HG03045 (cell line): ENCODE data around the gene PTPRK.

Experiments
- ATAC-seq: cut with Tn5 transposase; IDR thresholded peaks from one replicate; pipeline ENCODE4 v1.9.1; 2021; ENCODE audit warnings: mild to moderate bottlenecking, moderate library complexity; ENCODE audit not compliant: unreplicated experiment

Gene PTPRK

DNA sequence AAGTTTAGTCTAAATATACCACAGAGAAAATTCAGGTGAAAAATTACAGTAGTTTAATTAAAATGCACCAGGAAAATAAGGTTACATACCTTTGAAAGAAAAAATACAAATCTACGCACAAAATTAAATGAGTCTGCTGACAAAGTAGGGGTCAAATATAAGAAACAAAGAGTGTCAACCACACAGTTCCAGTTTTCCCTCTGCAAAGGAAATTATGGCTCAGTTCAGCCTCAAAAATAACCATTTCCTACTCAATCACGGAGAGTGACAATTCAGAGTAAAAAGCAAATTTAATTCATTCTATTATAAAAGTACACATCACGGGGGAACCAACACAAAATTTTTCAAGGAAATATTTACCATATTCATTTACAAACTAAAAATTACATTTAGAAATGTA is 124.8 kb downstream of the PTPRK start:
- ATAC-seq: no peak

DNA sequence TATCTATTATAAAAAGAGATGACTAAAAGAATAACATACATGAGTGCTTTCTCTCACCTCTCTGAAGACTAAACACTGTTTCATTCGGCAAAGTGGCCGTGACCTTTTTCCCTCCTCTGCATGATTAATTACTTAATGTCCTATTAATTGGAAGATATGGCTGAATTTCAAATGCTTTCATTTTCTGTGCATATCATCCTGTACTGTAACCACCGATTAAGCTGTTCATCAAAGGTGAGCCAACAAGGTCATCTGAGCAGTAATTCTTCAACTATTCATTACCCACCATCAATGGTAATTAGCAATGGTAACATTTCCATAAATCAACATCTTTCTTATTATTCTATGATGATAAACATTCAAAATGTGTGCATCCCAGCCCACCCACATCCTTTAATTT is 125.2 kb downstream of the PTPRK start:
- no peak for ATAC-seq

DNA sequence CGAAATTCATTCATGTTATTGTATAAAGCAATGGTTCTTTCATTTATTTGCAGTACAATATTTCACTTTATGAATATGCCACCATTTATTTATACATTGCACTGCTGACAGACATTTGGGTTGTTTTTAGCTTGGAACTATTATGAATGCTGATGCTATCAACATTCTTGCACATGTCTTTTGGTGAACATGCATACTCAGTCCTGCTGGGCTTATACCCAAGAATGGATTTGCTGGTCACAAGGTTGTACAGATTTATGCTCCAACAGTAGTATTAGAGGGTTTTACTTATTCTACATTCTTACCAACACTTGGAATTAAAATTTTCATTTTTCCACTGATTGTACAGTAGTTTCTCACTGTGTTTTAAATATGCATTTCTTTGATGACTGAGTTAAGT is 126.2 kb downstream of the PTPRK start:
- no peak for ATAC-seq

GRCh38 chr6:128389820-128390534 is 130.4 kb downstream of the PTPRK start:
- ATAC-seq: no peak

GRCh38 chr6:128388380-128388779 is 132.0 kb downstream of the PTPRK start:
- ATAC-seq: no peak

DNA sequence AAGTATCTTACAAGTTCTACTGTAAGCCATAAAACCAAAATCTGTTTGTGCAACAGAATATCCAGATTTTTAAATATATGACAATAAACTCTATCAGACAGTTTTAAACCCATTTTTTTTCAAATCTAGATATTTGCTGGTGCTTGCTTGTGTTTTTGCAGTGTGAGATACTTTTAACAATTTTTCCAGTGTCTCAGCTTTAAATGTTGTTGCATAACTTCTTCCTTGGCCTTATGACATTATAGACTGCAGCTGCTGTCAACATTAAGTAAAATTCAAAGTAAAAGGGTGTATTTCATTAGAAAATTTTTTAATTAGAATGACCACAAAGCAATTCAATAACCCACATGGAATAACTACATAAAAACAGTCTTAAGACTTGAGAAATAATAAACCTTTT is 139.5 kb downstream of the PTPRK start:
- ATAC-seq: no peak

DNA sequence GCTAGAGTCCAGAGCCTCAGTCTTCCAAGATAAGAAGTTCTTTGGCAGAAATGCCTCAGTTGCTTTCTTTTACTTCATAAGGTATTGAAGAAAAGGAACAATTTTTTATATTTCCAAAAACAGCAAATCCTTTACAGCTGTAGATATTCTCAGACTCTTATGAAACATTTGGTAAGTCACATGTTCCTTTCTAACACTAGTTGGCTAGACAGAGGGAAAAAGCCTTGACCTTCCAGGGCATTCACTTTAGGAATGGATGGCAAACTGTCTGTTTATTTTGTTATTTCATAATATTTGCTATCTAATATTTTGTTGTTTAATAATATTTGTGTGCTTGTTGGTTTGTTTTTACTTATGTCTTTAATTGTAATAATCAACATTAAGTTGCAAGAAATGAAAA is 140.8 kb downstream of the PTPRK start:
- no peak for ATAC-seq

- ATAC-seq: no peak
These were observed 143.4 kb downstream of the PTPRK start for GRCh38 chr6:128376952-128377503.

GRCh38 chr6:128371136-128371535 is 149.3 kb downstream of the PTPRK start:
- no peak for ATAC-seq

- ATAC-seq: no peak
These were observed 150.3 kb downstream of the PTPRK start for GRCh38 chr6:128370072-128370471.

- no peak for ATAC-seq
These were observed 152.0 kb downstream of the PTPRK start for GRCh38 chr6:128368213-128368944.

DNA sequence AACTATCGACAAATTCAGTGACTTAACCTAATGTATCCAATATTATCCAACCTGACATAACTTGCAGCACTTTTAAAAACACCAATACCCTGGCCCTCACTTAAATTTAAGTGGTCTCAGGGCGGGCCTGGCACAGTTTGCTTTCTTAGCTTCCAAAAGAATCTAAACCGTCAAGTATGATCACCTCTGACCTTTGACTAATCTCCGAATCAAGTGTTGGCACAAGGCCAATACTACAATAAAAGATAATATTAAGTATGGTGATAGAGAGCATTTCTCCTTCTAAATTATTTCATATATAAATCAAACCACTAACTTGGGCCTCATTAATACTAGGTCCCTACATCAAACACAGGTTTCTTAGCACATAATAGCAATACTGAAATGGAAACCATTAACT is 153.0 kb downstream of the PTPRK start:
- ATAC-seq: no peak

DNA sequence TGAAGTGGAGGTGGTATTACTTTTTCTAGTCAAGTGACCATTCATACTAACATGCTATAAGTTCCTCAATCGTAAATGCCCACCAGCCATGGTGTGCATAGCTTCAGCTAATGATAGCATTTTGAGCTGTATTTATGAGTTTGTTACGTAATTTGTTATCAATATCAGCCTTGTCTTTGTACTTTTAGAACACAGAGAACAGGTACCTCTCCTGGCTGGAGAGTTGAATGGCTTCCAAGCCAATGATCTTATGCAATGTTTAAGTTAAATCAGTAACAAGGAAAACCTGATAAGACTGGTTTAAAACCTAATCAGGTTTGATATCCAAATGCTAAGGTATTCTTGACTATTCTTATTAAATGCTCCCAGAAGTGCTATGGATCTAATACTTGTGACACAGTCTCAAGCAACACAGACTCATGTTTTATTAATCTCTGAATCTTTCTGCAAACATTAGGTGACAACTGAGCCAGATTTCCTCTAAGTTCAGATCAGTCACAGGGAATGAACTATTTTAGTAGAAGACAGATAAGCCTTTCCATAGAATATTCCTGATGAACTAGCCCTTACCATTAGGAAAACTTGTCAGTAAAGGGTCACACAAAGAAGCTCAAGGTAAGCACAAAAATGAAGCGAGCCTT is 154.8 kb downstream of the PTPRK start:
- no peak for ATAC-seq

DNA sequence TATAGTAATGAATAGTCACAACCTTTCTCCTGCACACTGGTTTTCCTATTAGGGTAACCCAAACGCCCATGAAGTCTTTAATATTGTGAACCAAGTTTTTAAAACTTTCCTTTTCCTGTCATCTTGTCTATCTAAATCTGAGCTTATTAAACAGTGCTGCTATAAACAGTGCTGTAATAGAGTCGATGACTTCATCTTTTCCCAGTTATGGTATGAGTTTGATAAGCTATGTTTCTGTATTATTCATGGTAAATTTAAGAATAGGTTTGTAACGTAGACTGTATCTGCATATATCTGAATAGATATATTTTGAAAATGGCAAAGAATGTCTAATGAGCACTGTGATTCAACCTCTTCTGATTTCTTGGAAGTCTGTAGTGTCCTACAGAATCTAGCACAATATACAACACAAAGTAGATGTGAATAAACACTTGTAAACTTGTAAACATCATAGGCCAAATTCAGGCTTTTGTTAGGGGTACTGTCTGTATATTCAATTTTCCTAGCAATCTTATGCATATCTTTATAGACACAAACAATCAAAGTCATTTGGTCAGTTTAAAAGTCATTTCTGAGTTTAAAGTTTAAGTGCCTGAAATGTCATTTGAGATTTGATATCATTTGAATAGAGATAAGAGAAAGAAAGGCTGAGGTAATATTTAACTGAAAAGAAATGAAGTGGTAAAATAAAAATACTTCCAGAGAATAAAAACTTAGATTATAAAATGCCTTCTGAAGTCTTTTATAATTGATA is 155.5 kb downstream of the PTPRK start:
- no peak for ATAC-seq

GRCh38 chr6:128363020-128363813 is 157.2 kb downstream of the PTPRK start:
- ATAC-seq: no peak

GRCh38 chr6:128361378-128361777 is 159.0 kb downstream of the PTPRK start:
- ATAC-seq: no peak

- ATAC-seq: no peak
These were observed 162.1 kb downstream of the PTPRK start for GRCh38 chr6:128358244-128358776.

DNA sequence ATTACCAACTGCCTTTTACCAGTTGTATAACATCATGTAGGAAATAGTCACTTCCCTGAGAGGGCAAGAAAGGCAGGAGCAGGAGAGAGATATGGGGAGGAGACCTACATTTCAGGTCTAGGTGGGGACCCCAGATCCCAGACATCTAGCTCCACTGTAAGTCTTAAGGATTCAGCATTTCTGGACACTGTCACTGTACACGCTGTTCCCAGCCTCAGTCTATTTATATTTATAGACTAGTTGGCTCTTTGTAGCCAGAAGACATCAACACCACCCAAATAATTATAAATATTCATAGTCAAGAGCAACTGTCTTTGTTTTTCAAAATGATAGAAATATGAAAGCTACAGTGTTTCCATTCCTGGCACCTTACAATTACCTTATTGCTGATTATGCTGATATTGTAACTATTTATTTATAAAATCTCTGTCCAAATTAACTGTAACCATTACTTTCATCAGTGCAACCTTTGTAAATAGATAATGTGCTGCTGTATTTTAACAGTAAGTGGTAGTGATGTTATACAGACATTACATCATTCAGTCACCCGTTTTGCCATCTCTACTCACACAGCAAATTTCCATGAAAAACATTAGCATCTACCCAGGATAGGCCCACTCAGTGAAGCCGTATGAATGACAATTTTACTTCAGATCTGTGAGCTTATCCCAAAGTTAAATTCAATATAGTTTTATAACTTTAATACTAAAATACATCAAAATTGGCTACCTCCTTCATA is 162.8 kb downstream of the PTPRK start:
- ATAC-seq: no peak

DNA sequence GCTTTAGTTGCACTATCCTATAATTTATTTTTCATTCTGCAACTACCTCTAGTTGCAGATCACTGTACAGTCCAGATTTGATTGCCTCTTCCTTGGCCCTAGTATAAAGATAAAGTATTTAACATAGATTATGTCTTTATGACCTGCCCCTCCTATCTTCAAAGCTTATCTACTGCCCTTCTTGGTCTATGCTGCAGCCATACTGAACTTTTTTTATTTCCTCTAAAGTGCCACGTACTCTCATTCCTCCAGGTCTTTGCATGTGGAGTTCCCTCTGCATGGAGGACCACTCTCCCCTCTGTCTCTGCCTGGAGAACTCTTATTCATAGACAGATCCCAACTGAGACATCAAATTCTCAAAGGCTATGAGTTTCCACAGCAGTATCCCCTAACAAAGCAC is 168.0 kb downstream of the PTPRK start:
- no peak for ATAC-seq

DNA sequence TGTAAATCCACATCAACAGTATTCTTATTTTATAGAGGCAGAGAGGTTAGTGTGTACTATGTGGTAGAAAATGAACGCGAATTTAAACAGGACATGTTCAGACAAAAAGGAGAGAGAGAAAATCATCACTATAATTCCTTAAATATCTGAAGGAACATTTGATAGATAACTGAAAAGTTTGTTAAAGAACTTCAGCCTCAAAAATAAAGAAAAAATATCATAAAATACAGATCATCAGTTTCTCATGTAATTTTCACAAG is 169.2 kb downstream of the PTPRK start:
- ATAC-seq: no peak
